Hematopoietic multipotent progenitor cell treated with erythropoietin and hydrocortisone succinate and interleukin-3 and kit ligand, for 17 days (in vitro differentiated cells): Measurements from ENCODE around the gene DDIT3.
A peak's percentile ranks its signal among the peaks of the same experiment; 100 is the strongest.
"Not testable (repeated sequence)": the region's sequence is repeated elsewhere in the genome, so short reads cannot be mapped to it uniquely, and the experiment has no call there.

Experiments used
- DNase-seq: peaks from one replicate; pipeline ENCODE4 v3.0.0-alpha.2; 2015; ENCODE audit warnings: low spot score

DDIT3 gene

GRCh38 chr12:57513266-57513665 lies 7.0 kb downstream of the DDIT3 start:
- DNase-seq, result no peak

- no peak for DNase-seq
Measured at GRCh38 chr12:57512665-57513064, 7.6 kb downstream of the DDIT3 start.

- no peak for DNase-seq
Measured at GRCh38 chr12:57511588-57512325, 8.6 kb downstream of the DDIT3 start.

GRCh38 chr12:57511161-57511560 lies 9.2 kb downstream of the DDIT3 start:
- no peak for DNase-seq

- not testable (repeated sequence) for DNase-seq
Measured at GRCh38 chr12:57507796-57508195, 12.5 kb downstream of the DDIT3 start.

- not testable (repeated sequence) for DNase-seq
Measured at GRCh38 chr12:57506541-57506940, 13.8 kb downstream of the DDIT3 start.

GRCh38 chr12:57502311-57502969 lies 17.9 kb downstream of the DDIT3 start:
- DNase-seq, result not testable (repeated sequence)

GRCh38 chr12:57500213-57500612 lies 20.1 kb downstream of the DDIT3 start:
- DNase-seq, result no peak

GRCh38 chr12:57498571-57498970 lies 21.7 kb downstream of the DDIT3 start:
- DNase-seq, result no peak

GRCh38 chr12:57498132-57498502 lies 22.2 kb downstream of the DDIT3 start:
- no peak for DNase-seq

GRCh38 chr12:57497223-57498131 lies 22.8 kb downstream of the DDIT3 start:
- no peak for DNase-seq

- no peak for DNase-seq
Measured at GRCh38 chr12:57496822-57497221, 23.5 kb downstream of the DDIT3 start.

- not testable (repeated sequence) for DNase-seq
Measured at GRCh38 chr12:57495051-57495701, 25.1 kb downstream of the DDIT3 start.

GRCh38 chr12:57491393-57492280 lies 28.7 kb downstream of the DDIT3 start:
- DNase-seq, result no peak

- DNase-seq, result no peak
Measured at GRCh38 chr12:57490126-57490525, 30.2 kb downstream of the DDIT3 start.

- DNase-seq, result no peak
Measured at GRCh38 chr12:57489157-57489641, 31.1 kb downstream of the DDIT3 start.

- DNase-seq, result peak; percentile 51
Measured at GRCh38 chr12:57488402-57489156, 31.7 kb downstream of the DDIT3 start.

- DNase-seq, result peak; percentile 96
Measured at GRCh38 chr12:57487597-57488401, 32.5 kb downstream of the DDIT3 start, which contains the start of gene MARS1. TSS of gene MARS1 (plus strand) at chr12:57488068. CDS start at chr12:57488091, 23 bp downstream.

GRCh38 chr12:57487055-57487596 lies 33.2 kb downstream of the DDIT3 start:
- DNase-seq, result no peak
